Activated T-cell treated with anti-CD3 and anti-CD28 coated beads, Interleukin-2, amount 50 U/mL, for 48 hours (primary cell): ENCODE data around the gene IPO9.
A peak's percentile ranks its signal among the peaks of the same experiment; 100 is the strongest.

ENCODE experiments used
- DNase-seq, 2 experiments: peaks; one replicate each; pipeline ENCODE4 v3.0.0-alpha.2; 2020

Gene IPO9

GRCh38 chr1:201828820-201829774 lies at the start of gene IPO9:
TSS of gene IPO9 (plus strand) at chr1:201829157. CDS start at chr1:201829210, 53 bp downstream.
- DNase-seq, result peak; percentile 98

- no peak for DNase-seq
Measured at GRCh38 chr1:201779351-201779880, 49.5 kb upstream of the IPO9 start.

- DNase-seq, result no peak
Measured at GRCh38 chr1:201780952-201781351, 48.0 kb upstream of the IPO9 start.

GRCh38 chr1:201781437-201781836 lies 47.5 kb upstream of the IPO9 start:
- DNase-seq, result no peak

- no peak for DNase-seq
Measured at GRCh38 chr1:201782353-201782752, 46.6 kb upstream of the IPO9 start.

GRCh38 chr1:201783058-201783457 lies 45.9 kb upstream of the IPO9 start:
- no peak for DNase-seq

- no peak for DNase-seq
Measured at GRCh38 chr1:201783572-201783971, 45.4 kb upstream of the IPO9 start.

GRCh38 chr1:201785291-201785690 lies 43.7 kb upstream of the IPO9 start:
- DNase-seq, result no peak

- DNase-seq, result no peak
Measured at GRCh38 chr1:201786824-201787223, 42.1 kb upstream of the IPO9 start.

- no peak for DNase-seq
Measured at GRCh38 chr1:201788296-201788695, 40.7 kb upstream of the IPO9 start.

GRCh38 chr1:201789245-201789644 lies 39.7 kb upstream of the IPO9 start:
- no peak for DNase-seq

GRCh38 chr1:201790261-201790660 lies 38.7 kb upstream of the IPO9 start:
- DNase-seq, result no peak

- DNase-seq, result no peak
Measured at GRCh38 chr1:201791051-201791778, 37.7 kb upstream of the IPO9 start.

GRCh38 chr1:201791779-201792173 lies 37.2 kb upstream of the IPO9 start:
- DNase-seq, result no peak

- DNase-seq, result peak; percentile 70 to 72
Measured at GRCh38 chr1:201792534-201793305, 36.2 kb upstream of the IPO9 start.

GRCh38 chr1:201793306-201793925 lies 35.5 kb upstream of the IPO9 start:
- no peak for DNase-seq

GRCh38 chr1:201795066-201795465 lies 33.9 kb upstream of the IPO9 start:
- DNase-seq, result no peak

GRCh38 chr1:201800246-201800645 lies 28.7 kb upstream of the IPO9 start:
- DNase-seq, result no peak

GRCh38 chr1:201806801-201807200 lies 22.2 kb upstream of the IPO9 start:
- DNase-seq, result no peak

GRCh38 chr1:201807958-201808632 lies 20.9 kb upstream of the IPO9 start:
- no peak for DNase-seq

- no peak for DNase-seq
Measured at GRCh38 chr1:201808633-201808990, 20.3 kb upstream of the IPO9 start.

GRCh38 chr1:201809876-201810275 lies 19.1 kb upstream of the IPO9 start:
- DNase-seq, result no peak
